PC-3 (cell line): ENCODE measurements around the gene CBY3.

Experiments used
- CTCF ChIP-seq: fragments of 300-600 bp; sonication (generic); conservative IDR thresholded peaks from 2 replicates; pipeline ENCODE4 v1.5.1; 2017; ENCODE audit warnings: antibody characterized with exemption, low read depth, mild to moderate bottlenecking, low read length
- EZH2 ChIP-seq: fragments of 300-600 bp; sonication (generic); IDR thresholded peaks from one replicate; pipeline ENCODE4 v1.6.1; 2017; ENCODE audit warnings: antibody characterized with exemption, mild to moderate bottlenecking, low read length; ENCODE audit not compliant: unreplicated experiment

GRCh38 chr5:179678223-179679013 is 2.4 kb downstream of the CBY3 start:
- TF ChIP-seq EZH2 (no peak), CTCF (no peak)
